ENCODE results near the gene KIAA1328.

DNA sequence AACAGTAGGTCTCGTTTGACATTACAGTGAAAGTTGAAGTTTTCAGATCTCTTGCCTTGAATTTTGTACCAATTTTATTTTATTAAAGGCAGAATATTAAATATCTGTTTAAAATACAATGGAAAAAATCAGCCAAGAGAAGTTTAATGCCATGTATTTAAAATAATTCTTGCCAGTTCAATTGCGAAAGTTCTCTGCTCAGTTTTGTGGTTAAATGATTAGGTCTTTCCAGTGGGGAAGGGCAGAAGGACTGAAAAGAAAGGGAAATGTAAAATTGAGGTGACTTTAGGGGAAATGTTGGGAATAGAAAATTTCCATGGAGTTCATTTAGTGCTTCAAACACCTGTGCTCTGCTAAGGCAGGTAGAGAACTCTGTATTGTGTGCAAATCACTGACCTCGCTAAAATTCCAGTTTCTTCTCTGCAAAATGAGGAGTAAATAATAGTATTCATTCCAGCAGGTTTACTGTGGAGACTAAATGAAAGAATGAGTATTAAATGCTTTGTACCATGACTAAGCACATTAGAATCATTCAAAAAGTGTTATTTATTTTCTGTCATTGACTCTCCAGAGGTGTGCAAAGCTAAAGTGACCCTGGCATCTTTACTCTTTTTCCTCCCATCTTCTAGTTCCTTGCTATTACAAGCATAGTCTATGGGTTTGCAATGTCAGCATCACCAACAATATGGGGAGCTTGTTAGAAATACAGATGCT is 74.4 kb downstream of the KIAA1328 start:
- TF ChIP-seq, protein P1, sequence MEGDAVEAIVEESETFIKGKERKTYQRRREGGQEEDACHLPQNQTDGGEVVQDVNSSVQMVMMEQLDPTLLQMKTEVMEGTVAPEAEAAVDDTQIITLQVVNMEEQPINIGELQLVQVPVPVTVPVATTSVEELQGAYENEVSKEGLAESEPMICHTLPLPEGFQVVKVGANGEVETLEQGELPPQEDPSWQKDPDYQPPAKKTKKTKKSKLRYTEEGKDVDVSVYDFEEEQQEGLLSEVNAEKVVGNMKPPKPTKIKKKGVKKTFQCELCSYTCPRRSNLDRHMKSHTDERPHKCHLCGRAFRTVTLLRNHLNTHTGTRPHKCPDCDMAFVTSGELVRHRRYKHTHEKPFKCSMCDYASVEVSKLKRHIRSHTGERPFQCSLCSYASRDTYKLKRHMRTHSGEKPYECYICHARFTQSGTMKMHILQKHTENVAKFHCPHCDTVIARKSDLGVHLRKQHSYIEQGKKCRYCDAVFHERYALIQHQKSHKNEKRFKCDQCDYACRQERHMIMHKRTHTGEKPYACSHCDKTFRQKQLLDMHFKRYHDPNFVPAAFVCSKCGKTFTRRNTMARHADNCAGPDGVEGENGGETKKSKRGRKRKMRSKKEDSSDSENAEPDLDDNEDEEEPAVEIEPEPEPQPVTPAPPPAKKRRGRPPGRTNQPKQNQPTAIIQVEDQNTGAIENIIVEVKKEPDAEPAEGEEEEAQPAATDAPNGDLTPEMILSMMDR (IDR thresholded peaks at IDR 0.05), result no peak
- TF ChIP-seq POLR2AphosphoS5 (IDR thresholded peaks at IDR 0.05), result no peak

Measured in upper lobe of left lung (tissue), 4 donors.